IPS-18a (cell line): Measurements from ENCODE around the gene TM9SF3.

Source experiments
- H3K27ac ChIP-seq: one replicate; pipeline ENCODE4 v1.5.1; 2013; ENCODE audit warnings: low read length
- H3K27me3 ChIP-seq: one replicate; pipeline ENCODE4 v1.6.1; 2013; ENCODE audit warnings: mild to moderate bottlenecking, low read length; ENCODE audit not compliant: control insufficient read depth, insufficient read depth
- H3K36me3 ChIP-seq: one replicate; pipeline ENCODE4 v1.6.1; 2013; ENCODE audit warnings: low read depth, low read length; ENCODE audit not compliant: control insufficient read depth
- H3K4me1 ChIP-seq: one replicate; pipeline ENCODE4 v1.6.1; 2013; ENCODE audit warnings: low read depth, low read length; ENCODE audit not compliant: control insufficient read depth
- H3K4me3 ChIP-seq: one replicate; pipeline ENCODE4 v1.5.1; 2013; ENCODE audit warnings: low read length
- H3K9ac ChIP-seq: one replicate; pipeline ENCODE4 v1.6.1; 2013; ENCODE audit warnings: mild to moderate bottlenecking, low read length, moderate library complexity
- H3K9me3 ChIP-seq: one replicate; pipeline ENCODE4 v1.6.1; 2013; ENCODE audit warnings: low read depth, low read length; ENCODE audit not compliant: control insufficient read depth

The TM9SF3 gene

GRCh38 chr10:96586419-96587263, at the start of gene TM9SF3:
TM9SF3 (minus strand) TSS chr10:96587012; CDS start chr10:96586835, 177 bp downstream.
- Histone ChIP-seq H3K9me3 (no peaks in the 10 kb centered on the region), H3K4me3 (peak within 1 kb of the TSS; percentile 82), H3K4me1 (peaks cover 12% of the 10 kb centered on the region), H3K27me3 (no peaks in the 10 kb centered on the region), H3K27ac (peak within 1 kb of the TSS; percentile 47), H3K36me3 (no peaks in the 10 kb centered on the region), H3K9ac (peak within 1 kb of the TSS; percentile 90)

- no peaks in the 10 kb centered on the region for H3K36me3 ChIP-seq
- H3K4me1 ChIP-seq, result no peaks in the 10 kb centered on the region
- no peak overlapping the region for H3K4me3 ChIP-seq
- H3K27ac ChIP-seq, result no peak overlapping the region
- no peaks in the 10 kb centered on the region for H3K9me3 ChIP-seq
- no peaks in the 10 kb centered on the region for H3K27me3 ChIP-seq
- H3K9ac ChIP-seq, result no peak overlapping the region
Observed at GRCh38 chr10:96636551-96636950, 49.7 kb upstream of the TM9SF3 start.

GRCh38 chr10:96632974-96633710, 46.3 kb upstream of the TM9SF3 start:
- Histone ChIP-seq H3K9ac (no peak overlapping the region), H3K27ac (no peak overlapping the region), H3K36me3 (no peaks in the 10 kb centered on the region), H3K27me3 (no peaks in the 10 kb centered on the region), H3K4me3 (no peak overlapping the region), H3K9me3 (no peaks in the 10 kb centered on the region), H3K4me1 (no peaks in the 10 kb centered on the region)

GRCh38 chr10:96627292-96627691, 40.5 kb upstream of the TM9SF3 start:
- no peaks in the 10 kb centered on the region for H3K4me1 ChIP-seq
- H3K9ac ChIP-seq, result no peak overlapping the region
- H3K27me3 ChIP-seq, result no peaks in the 10 kb centered on the region
- no peaks in the 10 kb centered on the region for H3K9me3 ChIP-seq
- H3K36me3 ChIP-seq, result no peaks in the 10 kb centered on the region
- H3K27ac ChIP-seq, result no peak overlapping the region
- H3K4me3 ChIP-seq, result no peak overlapping the region

GRCh38 chr10:96626795-96627194, 40.0 kb upstream of the TM9SF3 start:
- no peak overlapping the region for H3K4me3 ChIP-seq
- H3K27ac ChIP-seq, result no peak overlapping the region
- H3K9me3 ChIP-seq, result no peaks in the 10 kb centered on the region
- H3K27me3 ChIP-seq, result no peaks in the 10 kb centered on the region
- H3K36me3 ChIP-seq, result no peaks in the 10 kb centered on the region
- no peaks in the 10 kb centered on the region for H3K4me1 ChIP-seq
- H3K9ac ChIP-seq, result no peak overlapping the region

- no peaks in the 10 kb centered on the region for H3K9me3 ChIP-seq
- no peak overlapping the region for H3K9ac ChIP-seq
- no peaks in the 10 kb centered on the region for H3K36me3 ChIP-seq
- no peak overlapping the region for H3K4me3 ChIP-seq
- H3K27me3 ChIP-seq, result no peaks in the 10 kb centered on the region
- no peaks in the 10 kb centered on the region for H3K4me1 ChIP-seq
- no peak overlapping the region for H3K27ac ChIP-seq
Observed at GRCh38 chr10:96625173-96625572, 38.4 kb upstream of the TM9SF3 start.

GRCh38 chr10:96622013-96622787, 35.4 kb upstream of the TM9SF3 start:
- Histone ChIP-seq H3K9me3 (no peaks in the 10 kb centered on the region), H3K27me3 (no peaks in the 10 kb centered on the region), H3K36me3 (no peaks in the 10 kb centered on the region), H3K9ac (no peak overlapping the region), H3K27ac (no peak overlapping the region), H3K4me1 (no peaks in the 10 kb centered on the region), H3K4me3 (no peak overlapping the region)

- Histone ChIP-seq H3K27ac (no peak overlapping the region), H3K36me3 (no peaks in the 10 kb centered on the region), H3K9ac (no peak overlapping the region), H3K27me3 (no peaks in the 10 kb centered on the region), H3K4me3 (no peak overlapping the region), H3K9me3 (no peaks in the 10 kb centered on the region), H3K4me1 (no peaks in the 10 kb centered on the region)
Observed at GRCh38 chr10:96619796-96620773, 33.3 kb upstream of the TM9SF3 start.

GRCh38 chr10:96619120-96619519, 32.3 kb upstream of the TM9SF3 start:
- no peak overlapping the region for H3K4me3 ChIP-seq
- H3K36me3 ChIP-seq, result no peaks in the 10 kb centered on the region
- H3K9ac ChIP-seq, result no peak overlapping the region

GRCh38 chr10:96618653-96619052, 31.8 kb upstream of the TM9SF3 start:
- no peak overlapping the region for H3K4me3 ChIP-seq
- H3K9ac ChIP-seq, result no peak overlapping the region
- H3K27ac ChIP-seq, result no peak overlapping the region
- no peaks in the 10 kb centered on the region for H3K27me3 ChIP-seq
- no peaks in the 10 kb centered on the region for H3K9me3 ChIP-seq
- H3K4me1 ChIP-seq, result no peaks in the 10 kb centered on the region
- H3K36me3 ChIP-seq, result no peaks in the 10 kb centered on the region

More at GRCh38 chr10:96619120-96619519, 32.3 kb upstream of the TM9SF3 start:
- no peaks in the 10 kb centered on the region for H3K27me3 ChIP-seq
- H3K4me1 ChIP-seq, result no peaks in the 10 kb centered on the region
- H3K9me3 ChIP-seq, result no peaks in the 10 kb centered on the region
- no peak overlapping the region for H3K27ac ChIP-seq
